ENCODE results near the gene MT1F. TPM values are rescaled to one million over a fixed set of nuclear protein-coding genes. Genes with fewer than 3 reads are reported as not detected.
A peak's percentile ranks its signal among the peaks of the same experiment; 100 is the strongest.

The MT1F gene
- total and polyA plus RNA-seq, 2 of the 4 experiments (the other 2 are of a cell fraction), result 0.56 TPM; not detected in 1

GRCh38 chr16:56632156-56632847 is 25.5 kb upstream of the MT1F start, which contains the start of gene MT1M:
Gene MT1M, plus strand, starts transcription at chr16:56632659. Its CDS starts 73 bp downstream, at chr16:56632732.
- Histone ChIP-seq H3K56ac (ENCODE audit: extremely low read depth, insufficient read depth, low read length) (no peak within 1 kb of the TSS), H4K8ac (ENCODE audit: low read depth in 2 of 2, low read length in 2 of 2) (no peak within 1 kb of the TSS), H2BK5ac (ENCODE audit: low read depth, low read length, poor library complexity, severe bottlenecking) (no peak within 1 kb of the TSS), H3K4ac (ENCODE audit: low read depth, low read length) (no peak within 1 kb of the TSS), H3K9ac (ENCODE audit: low read depth, low read length) (no peak within 1 kb of the TSS), H4K5ac (ENCODE audit: low read depth, low read length) (no peak within 1 kb of the TSS), H2AFZ (replicated peaks; ENCODE audit: low read length, poor library complexity) (peak within 1 kb of the TSS; percentile 56), H4K20me1 (ENCODE audit: insufficient read depth, low read length) (no peaks in the 10 kb centered on the region), H3K27me3 (ENCODE audit: control insufficient read depth, insufficient read depth, low read length) (peaks cover 60% of the 10 kb centered on the region), H2AK9ac (replicated peaks; ENCODE audit: low read depth, low read length, poor library complexity) (no peak within 1 kb of the TSS), H2BK20ac (ENCODE audit: low read depth, low read length) (no peak within 1 kb of the TSS), H3K4me1 (ENCODE audit: control insufficient read depth, insufficient read depth, low read length) (no peaks in the 10 kb centered on the region; the same call in 1 of the 2 replicates), H3K9me3 (ENCODE audit: control insufficient read depth, insufficient read depth, low read length) (peaks cover 2% of the 10 kb centered on the region; the same call in 1 of the 2 replicates), H2BK120ac (ENCODE audit: low read depth, low read length) (no peak within 1 kb of the TSS), H3K27ac (ENCODE audit: insufficient read depth, low read length) (no peak within 1 kb of the TSS), H3K4me3 (ENCODE audit: insufficient read depth, low read depth, low read length) (no peak within 1 kb of the TSS; the same call in 1 of the 2 replicates), H3K23ac (ENCODE audit: low read depth, low read length) (no peak within 1 kb of the TSS), H3K18ac (ENCODE audit: low read depth, low read length) (no peak within 1 kb of the TSS), H3K14ac (replicated peaks; ENCODE audit: low read depth, low read length) (no peak within 1 kb of the TSS), H3K36me3 (ENCODE audit: control insufficient read depth, insufficient read depth, low read length) (no peaks in the 10 kb centered on the region), H2BK15ac (ENCODE audit: low read depth, low read length) (no peak within 1 kb of the TSS), H3K4me2 (ENCODE audit: low read depth, low read length) (no peak within 1 kb of the TSS), H3K79me1 (ENCODE audit: low read depth in 1 of 2, low read length in 2 of 2) (no peaks in the 10 kb centered on the region), H2AK5ac (ENCODE audit: low read depth, low read length) (no peak within 1 kb of the TSS), H4K91ac (ENCODE audit: insufficient read depth, low read depth, low read length) (no peak within 1 kb of the TSS), H3K9me1 (ENCODE audit: insufficient read depth, low read length) (no peaks in the 10 kb centered on the region)
- CTCF ChIA-PET, result no interaction called here
- DNase-seq (no peak), ATAC-seq (ENCODE audit: low read depth) (peak; percentile 28; the same call in 1 of the 2 replicates)
- in situ Hi-C loops (cut with MboI; ENCODE audit: low sequenced_read_pairs), result no loop called here
- 18% methylated on average over 26 of the region's 61 CpGs; no CpG with 5 or more reads in 1 of the 2 experiments for WGBS, 2 experiments (ENCODE audit: extremely low coverage in 2 of 2, insufficient read length in 1 of 2)
- TF ChIP-seq CHD1 (IDR thresholded peaks at IDR 0.05; ENCODE audit: low read depth, low read length), result no peak
- no peak for TF ChIP-seq MAFK (IDR thresholded peaks at IDR 0.05; ENCODE audit: low read depth, low read length)
- TF ChIP-seq RFX5 (IDR thresholded peaks at IDR 0.05; ENCODE audit: low read depth, low read length), result no peak
- TF ChIP-seq MXI1 (IDR thresholded peaks at IDR 0.05; ENCODE audit: borderline replicate concordance, low read depth, low read length), result no peak
- no peak for TF ChIP-seq ELK1 (IDR thresholded peaks at IDR 0.05; ENCODE audit: borderline replicate concordance, low read depth, low read length)
- TF ChIP-seq MAZ (IDR thresholded peaks at IDR 0.05; ENCODE audit: borderline replicate concordance, low read depth, low read length), result no peak
- TF ChIP-seq USF2 (IDR thresholded peaks at IDR 0.05; ENCODE audit: low read depth, low read length), result no peak
- TF ChIP-seq RCOR1 (IDR thresholded peaks at IDR 0.05; ENCODE audit: insufficient replicate concordance, low read length), result no peak
- no peak for TF ChIP-seq BHLHE40 (IDR thresholded peaks at IDR 0.05; ENCODE audit: low read depth, low read length)
- POLR2A ChIA-PET (ENCODE audit: unreplicated experiment), result no interaction called here
- dilution Hi-C loops (cut with HindIII; ENCODE audit: low sequenced_read_pairs, unreplicated experiment), result no loop called here
- BruUV-seq (replicated peaks), result no TSS peak
- intact Hi-C loops (cut with micrococcal nuclease), result no loop called here
